Erythroblast (primary cell): ENCODE data around the gene RPS24.

Experiments used
- GATA1 ChIP-seq: IDR thresholded peaks from 2 replicates; pipeline ENCODE4 v1.6.1; 2011; ENCODE audit warnings: low read depth, mild to moderate bottlenecking, control low read depth, low read length, moderate library complexity
- POLR2A ChIP-seq: IDR thresholded peaks from 2 replicates; pipeline ENCODE4 v1.6.1; 2011; ENCODE audit warnings: mild to moderate bottlenecking, low read length

GRCh38 chr10:78038791-78039547 is 5.3 kb downstream of the RPS24 start:
- TF ChIP-seq POLR2A (no peak), GATA1 (no peak)
